DMS79 treated with DMSO at 0.1 percent for 48 hours (cell line): ENCODE results near the gene ABHD2.
"Not testable (repeated sequence)": the region's sequence is repeated elsewhere in the genome, so short reads cannot be mapped to it uniquely, and the experiment has no call there.

Source experiments
- DNase-seq: peaks from one replicate; lab custom pipeline; 2025; lab: John Stamatoyannopoulos, UW

Gene ABHD2

GRCh38 chr15:89120479-89121000, 32.3 kb downstream of the ABHD2 start:
- not testable (repeated sequence) for DNase-seq

DNA sequence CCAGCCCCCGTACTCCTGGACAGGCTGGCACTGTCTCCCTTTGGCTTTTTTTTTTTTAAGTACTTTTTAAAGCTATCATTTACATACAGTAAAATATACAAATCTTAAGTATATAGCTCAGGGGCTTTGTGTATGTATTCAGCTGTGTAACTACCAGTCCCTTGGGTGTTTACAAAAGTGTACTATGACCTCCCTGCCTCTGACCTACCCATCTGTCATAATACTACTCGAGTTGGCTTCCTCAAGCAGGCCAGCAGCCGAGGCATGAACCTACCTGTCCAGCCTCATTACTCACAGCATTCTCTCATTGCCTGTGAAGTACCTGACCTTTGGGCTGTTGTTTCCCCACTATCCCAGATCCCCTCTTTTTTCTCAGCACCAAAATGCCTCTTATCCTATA, 33.2 kb downstream of the ABHD2 start:
- DNase-seq = no peak

GRCh38 chr15:89122505-89123180, 34.4 kb downstream of the ABHD2 start:
- DNase-seq = no peak

- no peak for DNase-seq
Observed at GRCh38 chr15:89123181-89123525, 34.9 kb downstream of the ABHD2 start.

- no peak for DNase-seq
Observed at GRCh38 chr15:89125088-89125826, 37.0 kb downstream of the ABHD2 start.

GRCh38 chr15:89126009-89126408, 37.8 kb downstream of the ABHD2 start:
- no peak for DNase-seq

DNA sequence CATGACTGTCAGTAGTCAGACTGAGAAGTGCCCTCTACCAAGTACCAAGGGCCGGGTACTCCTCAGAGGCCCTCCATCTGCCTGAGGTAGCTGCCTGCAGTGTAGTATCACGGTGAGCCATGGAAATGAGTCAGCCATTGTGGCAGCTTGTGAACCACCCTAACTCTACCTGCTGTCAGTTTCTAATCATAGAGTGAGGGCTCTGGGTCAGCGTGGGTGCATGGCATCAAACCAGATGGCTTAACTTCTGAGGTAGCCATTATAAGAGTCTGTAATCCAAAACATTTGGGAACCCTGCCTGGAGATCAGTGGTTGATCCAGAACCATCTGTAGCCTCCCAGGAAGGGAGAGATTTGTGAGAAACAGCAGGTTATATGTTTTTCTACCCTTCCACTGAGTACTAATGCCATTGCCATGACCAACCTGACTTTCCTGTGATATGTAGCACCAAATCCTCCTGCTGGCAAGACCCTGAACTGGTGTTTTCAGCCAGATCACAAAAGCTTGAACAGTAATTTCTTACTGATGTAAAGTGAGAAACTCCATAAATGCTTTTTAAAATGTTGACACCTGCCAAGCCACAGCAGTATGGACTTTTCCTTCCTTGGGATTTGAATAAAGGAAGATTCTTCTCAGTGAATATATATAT, 38.9 kb downstream of the ABHD2 start:
- no peak for DNase-seq

GRCh38 chr15:89128320-89129122, 40.3 kb downstream of the ABHD2 start:
- DNase-seq = no peak

DNA sequence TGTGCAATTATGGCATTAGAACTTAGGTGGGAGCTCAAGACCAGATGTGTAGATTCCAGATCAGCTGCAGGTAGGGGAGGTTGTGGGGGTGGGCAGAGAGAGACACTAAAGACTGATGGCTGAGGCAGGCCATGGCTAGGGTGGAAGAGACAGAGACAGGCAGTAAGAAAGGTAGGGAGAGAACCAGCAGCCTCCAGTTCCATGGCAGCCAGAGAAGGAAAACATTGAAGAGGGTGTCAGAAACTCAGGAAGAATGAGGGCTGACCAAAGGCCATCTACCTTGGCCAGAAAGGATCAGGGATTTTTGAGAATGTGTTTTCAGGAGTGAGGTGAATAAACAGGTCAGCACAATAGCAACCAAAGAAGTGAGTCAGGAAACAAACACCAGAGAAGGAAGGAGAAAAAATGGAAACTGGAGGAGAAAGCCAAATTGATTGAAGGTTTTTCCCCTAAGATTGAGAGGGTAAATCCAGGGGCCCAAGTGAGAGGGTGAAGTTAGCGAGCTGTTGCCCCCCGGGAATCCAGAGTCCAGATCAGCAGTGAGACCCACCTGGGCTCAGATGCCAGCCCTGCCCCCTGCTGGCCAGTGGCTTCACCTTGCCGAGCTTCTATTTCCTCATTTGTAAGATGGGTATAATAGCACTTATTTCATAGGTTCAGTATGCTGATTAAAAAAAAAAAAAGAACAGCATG, 41.0 kb downstream of the ABHD2 start:
- no peak for DNase-seq

GRCh38 chr15:89129816-89130134, 41.5 kb downstream of the ABHD2 start:
- DNase-seq = no peak

DNA sequence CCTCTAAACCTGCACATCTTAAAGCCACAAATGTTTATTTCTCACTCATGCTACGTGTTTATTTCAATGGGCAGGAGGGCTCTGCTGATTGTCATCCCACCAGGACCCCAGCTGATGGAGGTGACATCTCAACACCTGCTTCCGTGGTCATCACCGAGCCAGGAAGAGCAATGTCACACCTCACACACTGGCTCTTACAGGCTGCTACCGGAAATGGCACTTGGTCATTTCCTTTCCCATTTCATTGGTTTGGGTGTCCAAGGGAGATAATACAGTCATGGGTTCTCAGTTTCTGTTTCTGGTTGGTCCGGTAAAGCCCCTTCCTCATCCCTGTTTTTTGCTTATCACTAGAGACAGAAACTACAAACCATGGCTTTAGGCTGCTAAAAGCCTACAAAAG, 41.9 kb downstream of the ABHD2 start:
- DNase-seq = no peak

DNA sequence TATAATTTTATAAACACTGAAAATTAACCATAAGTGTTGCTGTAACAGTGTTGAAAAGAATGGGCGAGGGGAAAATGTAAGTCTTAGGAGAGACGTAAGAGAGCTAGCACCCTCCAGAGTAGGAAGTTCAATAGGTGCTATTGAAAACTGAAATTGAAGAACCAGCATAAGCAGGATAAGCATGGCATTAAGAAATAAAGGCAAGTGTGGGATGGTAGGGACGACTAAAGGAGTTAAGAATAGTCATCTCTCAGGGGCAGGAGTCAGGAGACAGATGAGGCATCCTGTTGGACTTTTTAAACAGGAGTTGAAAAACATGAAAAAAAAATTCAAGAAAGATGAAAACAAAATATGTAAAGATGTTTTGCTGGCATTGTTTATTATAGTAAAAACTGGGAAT, 43.5 kb downstream of the ABHD2 start:
- DNase-seq = no peak

GRCh38 chr15:89132611-89133507, 44.6 kb downstream of the ABHD2 start:
- DNase-seq = no peak

- not testable (repeated sequence) for DNase-seq
Observed at GRCh38 chr15:89135387-89136077, 47.3 kb downstream of the ABHD2 start.

DNA sequence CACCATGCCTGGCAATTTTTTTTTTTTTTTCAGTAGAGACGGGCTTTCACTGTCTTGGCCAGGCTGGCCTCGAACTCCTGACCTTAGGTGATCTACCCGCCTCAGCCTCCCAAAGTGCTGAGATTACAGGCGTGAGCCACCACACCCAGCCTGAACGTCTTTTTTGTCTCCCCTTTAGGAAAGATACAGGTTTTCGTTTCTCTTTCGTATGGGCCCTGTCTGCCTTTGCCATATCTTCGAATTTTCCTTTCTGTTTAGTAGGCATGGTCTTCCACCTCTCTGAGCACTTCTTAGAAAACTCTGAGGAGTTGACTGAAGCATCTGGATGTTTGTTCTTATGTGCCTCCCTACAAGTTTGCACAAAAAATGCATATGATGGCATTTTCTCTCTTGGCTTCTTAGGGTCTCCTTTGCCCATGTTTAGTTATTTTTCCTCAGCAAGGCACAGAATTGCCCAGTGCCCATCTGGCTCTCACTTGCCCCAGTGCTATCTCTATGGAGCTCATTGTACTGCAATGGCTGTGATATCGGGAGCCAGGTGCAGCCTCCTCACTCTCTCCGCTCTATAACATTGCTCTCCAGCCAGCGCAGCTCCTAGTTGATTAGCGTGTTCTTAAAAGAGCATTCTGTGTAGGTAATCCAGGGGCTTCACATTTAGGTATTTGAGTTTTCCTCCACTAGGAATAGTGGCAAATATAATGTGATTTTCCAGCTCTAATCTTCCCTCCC, 48.0 kb downstream of the ABHD2 start:
- DNase-seq = no peak

DNA sequence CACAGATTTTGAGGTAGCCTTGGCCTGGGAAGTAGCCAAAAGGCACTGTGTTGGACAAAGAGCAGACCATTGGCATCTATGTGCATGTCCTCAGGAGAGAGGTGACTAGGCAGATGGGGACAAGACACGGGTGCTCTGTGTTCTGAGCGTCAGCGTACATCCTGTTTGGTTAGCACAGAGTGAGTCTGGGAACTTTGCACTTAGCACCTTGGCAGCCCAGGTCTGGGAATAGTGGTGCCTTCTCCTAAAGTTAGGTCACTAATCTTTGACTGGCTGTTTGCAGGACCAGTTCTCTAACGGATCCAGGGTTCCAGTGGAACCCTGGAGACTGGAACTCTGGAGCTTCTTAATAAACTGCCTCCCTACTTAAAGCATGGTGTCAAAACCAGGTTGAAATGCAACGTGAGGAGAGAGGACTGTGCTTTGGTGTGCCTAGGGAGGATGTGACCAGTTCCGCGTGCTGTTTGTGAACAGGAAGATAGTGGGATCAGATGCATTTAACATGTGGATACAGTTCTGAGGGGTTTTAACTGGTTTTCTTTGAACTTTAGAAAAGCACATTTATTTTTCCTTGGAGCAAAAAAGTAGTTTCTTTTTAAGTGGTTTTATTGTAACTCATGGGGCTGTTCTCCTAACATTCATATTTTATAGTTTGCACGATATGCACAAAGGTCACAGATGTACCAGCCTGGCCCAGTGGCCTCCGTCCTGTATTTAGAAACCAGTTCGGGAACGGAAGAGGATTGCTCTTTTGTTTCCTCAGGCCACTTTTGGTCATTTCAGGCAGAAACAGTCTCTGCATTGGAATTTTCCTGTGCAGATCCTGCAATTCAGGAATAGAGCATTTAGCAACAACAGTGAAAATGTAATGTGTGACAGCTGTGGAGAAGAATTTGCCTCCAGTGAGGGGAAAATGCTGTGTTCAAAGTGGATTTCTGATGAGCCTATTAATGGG, 48.8 kb downstream of the ABHD2 start:
- DNase-seq = no peak

GRCh38 chr15:89137926-89138325, 49.7 kb downstream of the ABHD2 start:
- no peak for DNase-seq

- DNase-seq = no peak
Observed at GRCh38 chr15:89138999-89139612, 50.9 kb downstream of the ABHD2 start.
